HCT116 (cell line): ENCODE measurements around the gene ZP1. TPM values are rescaled to one million over a fixed set of nuclear protein-coding genes. Genes with fewer than 3 reads are reported as not detected.

ENCODE experiments used
- ATAC-seq: fragments of 200-7000 bp; cut with Tn5 transposase; 2 replicates; pipeline ENCODE4 v1.9.1; 2020; ENCODE audit warnings: mild to moderate bottlenecking, moderate library complexity
- BruUV-seq: library from RNA; stranded (reverse); fragments of 400-500 nt; replicated peaks from 2 replicates; lab custom pipeline; 2021; lab: Mats Ljungman, UMichigan
- CTCF ChIA-PET: fragments of 300-600 bp; sonication (Branson Sonifier 250); formaldehyde crosslinking; loops from one replicate; lab custom pipeline; 2021; ENCODE audit warnings: antibody characterized with exemption; lab: Charles Lee
- POLR2A ChIA-PET: fragments of 300-600, 350-600 bp; sonication (Branson Sonifier 250); formaldehyde crosslinking; loops from one replicate; lab custom pipeline; 2021; ENCODE audit warnings: antibody characterized with exemption; lab: Charles Lee
- RAD21 ChIA-PET, 2 experiments: fragments of 300-600 bp; sonication (Branson Sonifier 250); formaldehyde crosslinking; loops; one replicate each; lab custom pipeline; 2023; ENCODE audit warnings: low total read pairs in 2 of 2; ENCODE audit not compliant: uncharacterized antibody in 2 of 2, unreplicated experiment in 2 of 2, low non-redundant PET in 1 of 2; lab: Charles Lee
- DNase-seq: peaks from one replicate; pipeline ENCODE4 v3.0.0-alpha.2; 2010; ENCODE audit warnings: low read depth, low spot score
- H2AFZ ChIP-seq: fragments of 200-600 bp; shearing (Covaris generic), sonication (generic); 2 replicates; pipeline ENCODE4 v1.6.1; 2017; ENCODE audit warnings: low read depth, mixed run types, mixed read lengths, antibody characterized with exemption, low read length; ENCODE audit not compliant: poor library complexity, severe bottlenecking
- H3K27ac ChIP-seq: 2 replicates; pipeline ENCODE4 v1.5.1; 2012; ENCODE audit warnings: low read depth, low read length
- H3K27me3 ChIP-seq: fragments of 200-600 bp; sonication (generic); 2 replicates; pipeline ENCODE4 v1.6.1; 2016; ENCODE audit warnings: mixed run types, low read length, mixed read lengths; ENCODE audit not compliant: insufficient read depth
- H3K36me3 ChIP-seq, 2 experiments: fragments of 200-500 bp in 1 of 2; fragments of 200-600 bp in 1 of 2; sonication (Bioruptor generic) in 1 of 2; sonication (generic) in 1 of 2; 2 replicates each; pipeline versions ENCODE4 v1.5.1 to v1.6.1; 2014 to 2016; ENCODE audit warnings: low read length in 2 of 2, inconsistent platforms in 1 of 2, mixed read lengths in 1 of 2, mixed run types in 1 of 2; ENCODE audit not compliant: insufficient read depth in 2 of 2, control insufficient read depth in 1 of 2
- H3K4me1 ChIP-seq, 2 experiments: fragments of 200-600 bp in 1 of 2; sonication (generic) in 1 of 2; 2 replicates each; pipeline versions ENCODE4 v1.5.1 to v1.6.1; 2012 to 2017; ENCODE audit warnings: low read length in 2 of 2, inconsistent platforms in 1 of 2, mild to moderate bottlenecking in 1 of 2, mixed read lengths in 1 of 2, mixed run types in 1 of 2, moderate library complexity in 1 of 2; ENCODE audit not compliant: insufficient read depth in 2 of 2, control insufficient read depth in 1 of 2
- H3K4me2 ChIP-seq: fragments of 200-600 bp; sonication (generic); 2 replicates; pipeline ENCODE4 v1.6.1; 2017; ENCODE audit warnings: mixed run types, low read length, mixed read lengths
- H3K4me3 ChIP-seq, 2 experiments: fragments of 200-600 bp in 1 of 2; sonication (generic) in 1 of 2; replicated peaks in 1 of 2; 2 replicates each; pipeline ENCODE4 v1.5.1; 2011 to 2016; ENCODE audit warnings: low read length in 2 of 2, control low read depth in 1 of 2, low read depth in 1 of 2, mild to moderate bottlenecking in 1 of 2, mixed read lengths in 1 of 2, mixed run types in 1 of 2
- H3K79me2 ChIP-seq: fragments of 200-600 bp; sonication (generic); 2 replicates; pipeline ENCODE4 v1.6.1; 2017; ENCODE audit warnings: mild to moderate bottlenecking, mixed run types, low read length, moderate library complexity, mixed read lengths; ENCODE audit not compliant: insufficient read depth
- H3K9ac ChIP-seq: fragments of 200-600 bp; sonication (generic); 2 replicates; pipeline ENCODE4 v1.6.1; 2016; ENCODE audit warnings: low read length, mixed read lengths
- H3K9me2 ChIP-seq: fragments of 200-600 bp; sonication (generic), shearing (Covaris generic); 2 replicates; pipeline ENCODE4 v1.6.1; 2017; ENCODE audit warnings: mixed run types, mild to moderate bottlenecking, moderate library complexity; ENCODE audit not compliant: insufficient read depth
- H3K9me3 ChIP-seq, 2 experiments: fragments of 200-500 bp in 1 of 2; fragments of 200-600 bp in 1 of 2; sonication (Bioruptor generic) in 1 of 2; sonication (generic) in 1 of 2; 2 replicates each; pipeline ENCODE4 v1.6.1; 2014 to 2017; ENCODE audit warnings: low read length in 2 of 2, mixed read lengths in 2 of 2, inconsistent platforms in 1 of 2, low read depth in 1 of 2, mild to moderate bottlenecking in 1 of 2, mixed run types in 1 of 2, moderate library complexity in 1 of 2; ENCODE audit not compliant: control insufficient read depth in 1 of 2, insufficient read depth in 1 of 2
- H4K20me1 ChIP-seq: fragments of 200-600 bp; sonication (generic), shearing (Covaris generic); 2 replicates; pipeline ENCODE4 v1.6.1; 2017; ENCODE audit warnings: mixed run types, mild to moderate bottlenecking, moderate library complexity; ENCODE audit not compliant: insufficient read depth
- CEBPB ChIP-seq: IDR thresholded peaks from 2 replicates; pipeline ENCODE4 v1.6.1; 2012; ENCODE audit warnings: low read depth
- EZH2 ChIP-seq: fragments of 200-600 bp; sonication (generic); IDR thresholded peaks from 2 replicates; pipeline ENCODE4 v1.6.1; 2017; ENCODE audit warnings: antibody characterized with exemption, mixed run types
- EZH2phosphoT487 ChIP-seq: fragments of 200-600 bp; IDR thresholded peaks from 2 replicates; pipeline ENCODE4 v1.6.1; 2018; ENCODE audit warnings: antibody characterized with exemption, borderline replicate concordance
- JUND ChIP-seq: IDR thresholded peaks from 2 replicates; pipeline ENCODE4 v1.6.1; 2012
- POLR2A ChIP-seq: IDR thresholded peaks from 2 replicates; pipeline ENCODE4 v1.7.0; 2011; ENCODE audit warnings: borderline replicate concordance; ENCODE audit not compliant: insufficient read depth, insufficient read length; ENCODE audit errors: extremely low read depth
- POLR2AphosphoS5 ChIP-seq: IDR thresholded peaks from 2 replicates; pipeline ENCODE4 v1.6.1; 2011; ENCODE audit warnings: mild to moderate bottlenecking, low read depth, low read length, moderate library complexity
- RAD21 ChIP-seq: IDR thresholded peaks from 2 replicates; pipeline ENCODE4 v1.6.1; 2012; ENCODE audit warnings: low read depth, mild to moderate bottlenecking
- SRF ChIP-seq: IDR thresholded peaks from 2 replicates; pipeline ENCODE4 v1.6.1; 2012; ENCODE audit warnings: low read depth
- TCF7L2 ChIP-seq: IDR thresholded peaks from 2 replicates; pipeline ENCODE4 v1.7.0; 2011; ENCODE audit warnings: borderline replicate concordance, inconsistent platforms; ENCODE audit not compliant: insufficient read depth, insufficient read length; ENCODE audit errors: extremely low read depth
- ZFX ChIP-seq: fragments of 450-650 bp; IDR thresholded peaks from 2 replicates; pipeline ENCODE4 v1.6.1; 2017
- ZNF274 ChIP-seq: fragments of 200-500 bp; sonication (Bioruptor generic); IDR thresholded peaks from 2 replicates; pipeline ENCODE4 v1.6.1; 2014; ENCODE audit warnings: mild to moderate bottlenecking, low read depth, low read length, inconsistent platforms
- intact Hi-C: fragments of 100-400 bp; cut with micrococcal nuclease; formaldehyde crosslinking; loops from 2 replicates; pipeline ENCODE4 v1.10.0; 2022
- total RNA-seq: library from RNA; stranded (reverse); gene quantifications from one replicate; pipeline ENCODE4 v1.2.1, GENCODE V29; 2021; ENCODE audit not compliant: unreplicated experiment
- TF ChIP-seq, protein P1 (sequence below): IDR thresholded peaks from 2 replicates; pipeline ENCODE4 v1.6.1; 2012
- TF ChIP-seq, protein P2 (sequence below): IDR thresholded peaks from 2 replicates; pipeline ENCODE4 v1.6.1; 2012; ENCODE audit warnings: low read depth

Gene ZP1
- total RNA-seq, 1 experiment from 2014 or later = not detected

DNA sequence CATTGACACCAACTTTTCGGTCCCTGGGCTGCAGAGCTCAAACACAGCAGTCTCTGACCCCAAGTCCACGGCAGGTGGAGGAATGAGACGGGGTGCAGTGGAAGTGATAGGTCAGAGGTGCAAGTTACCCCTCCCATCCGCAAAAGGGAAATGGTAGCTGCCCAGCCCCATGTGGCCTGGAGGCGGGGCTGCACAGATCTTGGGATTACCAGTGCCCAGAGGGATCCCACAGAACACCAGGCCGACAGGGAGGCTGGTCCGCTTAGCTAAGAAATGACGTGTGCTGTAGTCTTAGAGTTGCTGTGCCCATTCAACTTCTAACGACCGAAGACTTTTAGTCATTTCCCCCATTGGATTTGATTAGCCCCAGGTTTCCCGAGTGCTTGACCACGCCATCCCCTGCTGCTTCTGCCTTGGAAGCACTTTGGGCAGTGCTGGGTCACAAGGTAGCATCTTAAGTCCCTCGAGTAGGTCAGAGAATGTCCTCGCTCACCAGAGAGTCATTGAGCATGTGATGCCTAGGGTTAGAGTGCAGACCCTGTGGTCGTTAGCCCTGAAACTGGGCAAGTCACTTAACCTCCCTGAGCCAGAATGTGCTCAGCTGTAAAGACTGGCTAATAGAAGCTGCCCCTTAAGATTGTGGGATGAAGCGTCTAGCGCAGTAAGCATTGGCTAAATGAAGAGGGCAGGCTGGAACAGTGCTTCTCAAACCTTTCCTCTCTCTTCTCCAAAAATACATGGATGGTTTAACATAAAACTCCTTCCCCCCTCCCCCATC lies 15.8 kb upstream of the ZP1 start:
- CTCF ChIA-PET = no interaction called here
- no peak overlapping the region for H3K4me3 ChIP-seq
- intact Hi-C loops = no loop called here
- H3K4me2 ChIP-seq = no peak overlapping the region
- no peaks in the 10 kb centered on the region for H3K4me1 ChIP-seq
- BruUV-seq = no TSS peak
- no peaks in the 10 kb centered on the region for H3K27me3 ChIP-seq
- H3K9me2 ChIP-seq = no peaks in the 10 kb centered on the region
- RAD21 ChIA-PET = no interaction called here
- H2AFZ ChIP-seq = no peak overlapping the region
- POLR2A ChIA-PET = no interaction called here
- peaks cover 19 to 45% of the 10 kb centered on the region in 2 experiments; a peak in 3 of 4 replicates for H3K36me3 ChIP-seq
- H4K20me1 ChIP-seq = no peaks in the 10 kb centered on the region
- no peaks in the 10 kb centered on the region for H3K9me3 ChIP-seq
- no peak overlapping the region for H3K9ac ChIP-seq
- peaks cover 14% of the 10 kb centered on the region for H3K79me2 ChIP-seq
- TF ChIP-seq ZFX = no peak
- TF ChIP-seq TCF7L2 = no peak
- no peak for TF ChIP-seq EZH2
- TF ChIP-seq POLR2A = no peak
- no peak for TF ChIP-seq JUND
- TF ChIP-seq, protein P1, sequence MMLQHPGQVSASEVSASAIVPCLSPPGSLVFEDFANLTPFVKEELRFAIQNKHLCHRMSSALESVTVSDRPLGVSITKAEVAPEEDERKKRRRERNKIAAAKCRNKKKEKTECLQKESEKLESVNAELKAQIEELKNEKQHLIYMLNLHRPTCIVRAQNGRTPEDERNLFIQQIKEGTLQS = no peak
- TF ChIP-seq RAD21 = no peak
- TF ChIP-seq EZH2phosphoT487 = no peak
- TF ChIP-seq CEBPB = no peak
- no peak for TF ChIP-seq ZNF274
- TF ChIP-seq, protein P2, sequence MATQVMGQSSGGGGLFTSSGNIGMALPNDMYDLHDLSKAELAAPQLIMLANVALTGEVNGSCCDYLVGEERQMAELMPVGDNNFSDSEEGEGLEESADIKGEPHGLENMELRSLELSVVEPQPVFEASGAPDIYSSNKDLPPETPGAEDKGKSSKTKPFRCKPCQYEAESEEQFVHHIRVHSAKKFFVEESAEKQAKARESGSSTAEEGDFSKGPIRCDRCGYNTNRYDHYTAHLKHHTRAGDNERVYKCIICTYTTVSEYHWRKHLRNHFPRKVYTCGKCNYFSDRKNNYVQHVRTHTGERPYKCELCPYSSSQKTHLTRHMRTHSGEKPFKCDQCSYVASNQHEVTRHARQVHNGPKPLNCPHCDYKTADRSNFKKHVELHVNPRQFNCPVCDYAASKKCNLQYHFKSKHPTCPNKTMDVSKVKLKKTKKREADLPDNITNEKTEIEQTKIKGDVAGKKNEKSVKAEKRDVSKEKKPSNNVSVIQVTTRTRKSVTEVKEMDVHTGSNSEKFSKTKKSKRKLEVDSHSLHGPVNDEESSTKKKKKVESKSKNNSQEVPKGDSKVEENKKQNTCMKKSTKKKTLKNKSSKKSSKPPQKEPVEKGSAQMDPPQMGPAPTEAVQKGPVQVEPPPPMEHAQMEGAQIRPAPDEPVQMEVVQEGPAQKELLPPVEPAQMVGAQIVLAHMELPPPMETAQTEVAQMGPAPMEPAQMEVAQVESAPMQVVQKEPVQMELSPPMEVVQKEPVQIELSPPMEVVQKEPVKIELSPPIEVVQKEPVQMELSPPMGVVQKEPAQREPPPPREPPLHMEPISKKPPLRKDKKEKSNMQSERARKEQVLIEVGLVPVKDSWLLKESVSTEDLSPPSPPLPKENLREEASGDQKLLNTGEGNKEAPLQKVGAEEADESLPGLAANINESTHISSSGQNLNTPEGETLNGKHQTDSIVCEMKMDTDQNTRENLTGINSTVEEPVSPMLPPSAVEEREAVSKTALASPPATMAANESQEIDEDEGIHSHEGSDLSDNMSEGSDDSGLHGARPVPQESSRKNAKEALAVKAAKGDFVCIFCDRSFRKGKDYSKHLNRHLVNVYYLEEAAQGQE = no peak
- no peak for TF ChIP-seq SRF
- no peak for TF ChIP-seq POLR2AphosphoS5
- DNase-seq (no peak), ATAC-seq (no peak)
- H3K27ac ChIP-seq = no peak overlapping the region
